HG03108 (cell line): ENCODE results near the gene TENM3.
"Not testable (repeated sequence)": the region's sequence is repeated elsewhere in the genome, so short reads cannot be mapped to it uniquely, and the experiment has no call there.

ENCODE experiments used
- ATAC-seq: cut with Tn5 transposase; IDR thresholded peaks from one replicate; pipeline ENCODE4 v1.9.1; 2021; ENCODE audit warnings: moderate library complexity; ENCODE audit not compliant: unreplicated experiment

Gene TENM3

GRCh38 chr4:182385897-182386296 lies 142.7 kb downstream of the TENM3 start:
- no peak for ATAC-seq

GRCh38 chr4:182386576-182386975 lies 143.4 kb downstream of the TENM3 start:
- not testable (repeated sequence) for ATAC-seq

- no peak for ATAC-seq
Measured at GRCh38 chr4:182391111-182391684, 148.0 kb downstream of the TENM3 start.

- no peak for ATAC-seq
Measured at GRCh38 chr4:182394181-182394580, 151.0 kb downstream of the TENM3 start.

DNA sequence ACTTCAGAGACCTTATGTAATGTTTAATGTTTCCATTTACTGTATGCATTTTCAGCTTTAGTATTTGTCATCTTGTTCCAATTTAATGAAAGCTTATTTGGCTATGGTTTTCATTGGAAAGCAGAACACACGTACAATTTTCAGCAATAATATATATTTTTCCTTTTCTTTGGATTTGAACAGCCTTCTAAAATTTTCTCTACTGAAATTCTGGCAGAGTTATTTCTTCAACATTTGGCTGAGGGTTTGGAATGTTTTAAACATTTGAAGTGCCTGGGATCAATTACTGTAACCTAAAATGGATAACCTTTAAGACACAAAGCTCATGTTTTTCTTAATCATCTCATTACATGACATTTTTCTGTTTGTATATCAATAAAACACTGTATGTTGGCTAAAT lies 156.9 kb downstream of the TENM3 start:
- ATAC-seq = no peak

GRCh38 chr4:182400790-182401189 lies 157.6 kb downstream of the TENM3 start:
- no peak for ATAC-seq

GRCh38 chr4:182404376-182404775 lies 161.2 kb downstream of the TENM3 start:
- ATAC-seq = no peak

DNA sequence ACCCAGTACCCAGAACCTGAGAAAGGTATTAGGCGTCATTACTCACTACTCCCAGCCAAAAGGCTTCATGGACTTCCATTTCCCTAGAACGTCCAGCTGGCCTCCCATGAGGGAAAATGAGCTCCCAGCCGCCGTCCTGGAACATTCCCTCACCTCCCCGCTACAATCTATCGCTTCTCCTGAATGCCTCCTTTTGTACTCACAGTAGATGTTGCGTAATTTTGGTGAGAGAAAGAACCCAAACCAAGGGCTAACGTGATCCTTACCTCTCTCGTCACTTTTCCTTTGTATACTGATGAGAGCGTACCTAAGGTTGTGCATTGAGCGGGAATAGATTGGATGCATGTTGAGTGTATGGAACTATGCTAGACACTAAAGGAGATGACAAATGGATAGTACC lies 161.9 kb downstream of the TENM3 start:
- no peak for ATAC-seq

- ATAC-seq = no peak
Measured at GRCh38 chr4:182409271-182409670, 166.1 kb downstream of the TENM3 start.

GRCh38 chr4:182411391-182411790 lies 168.2 kb downstream of the TENM3 start:
- no peak for ATAC-seq

- ATAC-seq = no peak
Measured at GRCh38 chr4:182413550-182413949, 170.3 kb downstream of the TENM3 start.

DNA sequence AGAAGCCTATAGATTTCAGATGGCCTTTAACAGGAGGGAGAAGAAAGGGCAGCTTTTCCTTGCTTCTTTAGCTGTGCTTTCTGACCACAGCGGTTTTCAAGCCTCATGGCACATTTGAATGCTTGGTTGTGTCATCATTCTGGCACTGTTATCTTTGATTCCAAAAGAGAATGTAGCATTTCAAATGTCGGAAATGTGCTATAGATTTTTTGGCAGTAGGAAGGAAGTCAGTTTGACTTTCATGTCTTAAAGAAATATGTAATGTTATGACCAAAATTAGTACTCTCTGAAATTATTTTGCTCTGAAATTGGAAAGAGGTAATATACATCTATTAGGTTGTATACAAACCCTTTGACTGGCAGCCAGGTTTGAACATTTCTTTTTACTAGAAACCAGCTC lies 171.9 kb downstream of the TENM3 start:
- no peak for ATAC-seq

GRCh38 chr4:182416067-182416466 lies 172.9 kb downstream of the TENM3 start:
- no peak for ATAC-seq

- ATAC-seq = no peak
Measured at GRCh38 chr4:182418054-182418734, 175.0 kb downstream of the TENM3 start.

DNA sequence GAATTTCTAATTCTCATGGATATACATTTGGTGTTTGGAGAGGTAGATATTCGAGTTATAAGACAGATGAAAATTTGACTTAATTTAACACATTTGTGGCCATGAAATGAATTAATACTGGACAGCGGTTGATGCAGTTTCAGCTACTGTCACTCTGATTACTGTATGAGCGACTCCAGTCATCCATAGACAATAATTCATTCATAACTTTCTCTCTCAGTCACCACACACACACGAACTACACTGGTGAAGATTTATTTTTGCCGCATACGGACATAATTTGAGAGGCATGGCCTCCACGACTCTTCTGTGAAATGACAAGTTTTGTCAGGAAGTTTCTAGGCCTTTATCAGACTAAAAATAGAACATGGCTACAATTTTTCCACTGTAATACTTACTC lies 177.0 kb downstream of the TENM3 start:
- no peak for ATAC-seq

DNA sequence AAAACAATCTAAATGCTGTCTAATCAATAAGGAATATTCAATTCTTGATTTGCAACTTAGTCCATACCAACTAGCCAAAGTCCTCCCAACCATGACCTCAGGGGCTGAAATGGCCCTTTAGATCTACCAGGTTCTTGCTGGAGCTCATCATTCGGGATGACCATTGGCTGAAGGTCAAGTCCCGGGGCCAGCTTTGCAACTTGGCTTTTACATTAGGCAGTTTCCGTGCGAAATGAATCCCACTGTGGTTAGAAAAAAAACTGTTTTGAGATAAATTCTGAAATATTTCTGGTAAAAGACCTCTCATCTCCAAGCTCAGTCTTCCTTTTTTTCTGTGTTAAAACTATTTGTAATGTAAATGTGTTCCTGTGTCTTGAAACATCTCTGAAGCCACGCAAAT lies 178.6 kb downstream of the TENM3 start:
- no peak for ATAC-seq

DNA sequence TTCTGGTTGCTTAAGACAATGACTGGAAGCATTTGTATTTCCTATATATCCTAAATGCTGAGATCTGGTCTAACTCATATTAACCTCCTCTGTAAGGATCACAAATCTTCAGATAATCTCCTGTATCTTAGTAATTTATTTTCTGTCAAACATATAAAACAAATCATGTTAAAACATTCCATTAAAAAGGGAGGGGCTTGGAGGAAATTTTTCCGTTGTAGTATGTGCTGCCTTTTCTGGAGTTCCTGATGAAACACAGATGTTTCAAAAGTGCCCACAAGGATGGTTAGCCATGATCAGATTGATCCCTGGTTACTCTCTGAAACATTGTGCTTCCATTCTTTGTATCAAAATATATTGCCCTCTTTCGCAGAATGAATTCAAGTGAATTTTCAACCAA lies 182.1 kb downstream of the TENM3 start:
- ATAC-seq = no peak

DNA sequence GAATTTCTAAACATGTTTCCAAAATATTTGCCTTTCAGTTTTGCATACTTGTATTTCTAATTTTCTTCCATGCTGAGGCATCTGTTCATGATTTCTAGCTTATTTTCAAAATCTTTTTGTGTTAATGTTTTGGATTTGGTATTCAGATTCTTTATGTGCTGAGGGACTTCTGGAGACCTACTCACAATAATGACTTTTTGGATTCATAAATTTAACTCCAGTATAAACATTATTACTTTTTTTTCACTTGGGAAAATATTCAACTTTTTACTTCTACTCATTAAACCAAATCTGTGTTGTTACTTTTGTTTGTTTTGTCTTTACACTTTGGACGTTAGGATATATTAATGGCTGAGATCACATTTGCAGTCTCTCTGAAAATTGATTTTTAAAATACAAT lies 183.7 kb downstream of the TENM3 start:
- ATAC-seq = no peak

- ATAC-seq = no peak
Measured at GRCh38 chr4:182427554-182427953, 184.4 kb downstream of the TENM3 start.

- ATAC-seq = no peak
Measured at GRCh38 chr4:182429896-182430295, 186.7 kb downstream of the TENM3 start.

GRCh38 chr4:182432819-182433218 lies 189.6 kb downstream of the TENM3 start:
- ATAC-seq = no peak

DNA sequence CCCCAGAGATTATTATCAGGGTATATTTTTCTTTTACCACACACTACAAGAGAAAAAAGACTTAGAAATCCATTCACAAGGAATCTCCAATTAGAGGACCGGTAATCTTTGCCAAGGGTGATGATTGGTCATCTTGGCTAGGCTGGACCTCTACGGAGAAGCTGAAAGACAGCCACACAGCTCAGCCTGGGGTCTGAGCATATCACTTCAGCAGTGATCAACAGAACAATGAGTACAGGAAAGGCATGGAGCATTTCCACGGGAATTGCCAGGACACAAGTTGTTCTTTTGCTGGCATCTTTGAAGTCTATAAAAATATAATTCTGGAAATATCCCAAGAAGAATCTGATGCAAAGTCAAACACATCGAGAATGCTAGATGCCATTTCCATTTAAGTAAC lies 191.5 kb downstream of the TENM3 start:
- ATAC-seq = no peak

- no peak for ATAC-seq
Measured at GRCh38 chr4:182435401-182435800, 192.2 kb downstream of the TENM3 start.
